PC-9 (cell line): ENCODE results near the gene LAMB4. TPM values are rescaled to one million over a fixed set of nuclear protein-coding genes. Genes with fewer than 3 reads are reported as not detected.

Source experiments
- BruUV-seq: library from RNA; stranded (reverse); fragments of 400-500 nt; replicated peaks from 2 replicates; lab custom pipeline; 2021; lab: Mats Ljungman, UMichigan
- CTCF ChIA-PET: fragments of 300-600 bp; sonication (Branson Sonifier 250); formaldehyde crosslinking; loops from one replicate; lab custom pipeline; 2022; ENCODE audit warnings: antibody characterized with exemption; lab: Charles Lee
- POLR2A ChIA-PET: fragments of 300-600 bp; sonication (Branson Sonifier 250); formaldehyde crosslinking; loops from one replicate; lab custom pipeline; 2022; ENCODE audit warnings: antibody characterized with exemption; ENCODE audit not compliant: unreplicated experiment; lab: Charles Lee
- DNase-seq, 2 experiments: peaks; one replicate each; pipeline versions ENCODE4 v3.0.0 to v3.0.0-alpha.2; 2015 to 2022; ENCODE audit warnings: mixed read lengths in 1 of 2
- H2AFZ ChIP-seq: fragments of 200-600 bp; sonication (generic); 2 replicates; pipeline ENCODE4 v1.8.1; 2017; ENCODE audit warnings: antibody characterized with exemption
- H3F3A ChIP-seq: fragments of 200-600 bp; sonication (generic); 2 replicates; pipeline ENCODE4 v1.8.1; 2017; ENCODE audit warnings: antibody characterized with exemption, mild to moderate bottlenecking, low read depth; ENCODE audit not compliant: insufficient read depth
- H3K27ac ChIP-seq: fragments of 200-600 bp; sonication (generic); 2 replicates; pipeline ENCODE4 v1.6.1; 2016; ENCODE audit warnings: mixed run types
- H3K27me3 ChIP-seq: fragments of 200-600 bp; sonication (generic); 2 replicates; pipeline ENCODE4 v1.6.1; 2016; ENCODE audit warnings: low read depth, mixed run types; ENCODE audit not compliant: insufficient read depth
- H3K36me3 ChIP-seq: fragments of 200-600 bp; sonication (generic); 2 replicates; pipeline ENCODE4 v1.6.1; 2016; ENCODE audit warnings: low read depth, mixed run types
- H3K4me1 ChIP-seq: fragments of 200-600 bp; sonication (generic); replicated peaks from 2 replicates; pipeline ENCODE4 v1.6.1; 2016; ENCODE audit warnings: mixed run types; ENCODE audit not compliant: insufficient read depth
- H3K4me2 ChIP-seq: fragments of 200-600 bp; sonication (generic); 2 replicates; pipeline ENCODE4 v1.6.1; 2017; ENCODE audit warnings: mixed run types
- H3K4me3 ChIP-seq: fragments of 200-600 bp; sonication (generic); 2 replicates; pipeline ENCODE4 v1.6.1; 2016; ENCODE audit warnings: mixed run types
- H3K79me2 ChIP-seq: fragments of 200-600 bp; sonication (generic); 2 replicates; pipeline ENCODE4 v1.6.1; 2017; ENCODE audit warnings: low read depth, mixed run types
- H3K9me2 ChIP-seq: fragments of 200-600 bp; sonication (generic); 2 replicates; pipeline ENCODE4 v1.8.1; 2017; ENCODE audit warnings: mild to moderate bottlenecking; ENCODE audit not compliant: insufficient read depth
- H3K9me3 ChIP-seq: fragments of 200-600 bp; sonication (generic); 2 replicates; pipeline ENCODE4 v1.8.1; 2016; ENCODE audit warnings: low read depth; ENCODE audit not compliant: insufficient read depth
- H4K20me1 ChIP-seq: fragments of 200-600 bp; sonication (generic); 2 replicates; pipeline ENCODE4 v1.8.1; 2017; ENCODE audit not compliant: insufficient read depth
- EZH2 ChIP-seq: fragments of 200-600 bp; sonication (generic); IDR thresholded peaks from 2 replicates; pipeline ENCODE4 v1.8.0; 2017; ENCODE audit warnings: antibody characterized with exemption, low read depth
- intact Hi-C: fragments of 100-400 bp; cut with micrococcal nuclease; formaldehyde crosslinking; loops from one replicate; pipeline ENCODE4 v1.10.0; 2022; ENCODE audit not compliant: unreplicated experiment
- total RNA-seq: library from RNA; stranded (reverse); gene quantifications from 2 replicates; pipeline ENCODE4 v1.2.3, GENCODE V29; 2021
- TF ChIP-seq, protein P1 (sequence below): fragments of 200-600 bp; sonication (generic); conservative IDR thresholded peaks from 2 replicates; pipeline ENCODE4 v1.6.1; 2017; ENCODE audit warnings: mixed run types, antibody characterized with exemption, mild to moderate bottlenecking, moderate library complexity

LAMB4 gene
- total RNA-seq, 1 experiment from 2014 or later = 0.83 TPM

DNA sequence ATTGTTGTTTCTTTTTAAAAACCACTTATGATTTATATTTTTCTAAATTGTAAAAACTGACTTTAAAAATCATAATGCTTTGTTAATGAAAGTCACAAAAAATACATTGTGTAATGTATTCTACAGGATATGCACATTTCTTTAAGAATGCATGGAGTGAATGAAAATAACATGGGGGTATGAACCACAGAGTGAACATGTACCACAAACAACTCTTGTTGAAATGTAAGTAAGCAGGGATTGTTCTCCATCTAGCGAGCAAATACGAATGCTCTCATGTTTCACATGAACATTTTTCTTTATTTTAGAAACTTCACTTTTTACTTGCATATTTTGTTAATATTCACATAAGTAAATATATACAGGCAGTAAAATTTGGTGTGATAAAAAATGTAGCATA lies 35.6 kb upstream of the LAMB4 start:
- no peaks in the 10 kb centered on the region for H3K27me3 ChIP-seq
- intact Hi-C loops = no loop called here
- H3K9me2 ChIP-seq = no peaks in the 10 kb centered on the region
- H3K9me3 ChIP-seq = no peaks in the 10 kb centered on the region
- no peak for TF ChIP-seq EZH2
- TF ChIP-seq, protein P1, sequence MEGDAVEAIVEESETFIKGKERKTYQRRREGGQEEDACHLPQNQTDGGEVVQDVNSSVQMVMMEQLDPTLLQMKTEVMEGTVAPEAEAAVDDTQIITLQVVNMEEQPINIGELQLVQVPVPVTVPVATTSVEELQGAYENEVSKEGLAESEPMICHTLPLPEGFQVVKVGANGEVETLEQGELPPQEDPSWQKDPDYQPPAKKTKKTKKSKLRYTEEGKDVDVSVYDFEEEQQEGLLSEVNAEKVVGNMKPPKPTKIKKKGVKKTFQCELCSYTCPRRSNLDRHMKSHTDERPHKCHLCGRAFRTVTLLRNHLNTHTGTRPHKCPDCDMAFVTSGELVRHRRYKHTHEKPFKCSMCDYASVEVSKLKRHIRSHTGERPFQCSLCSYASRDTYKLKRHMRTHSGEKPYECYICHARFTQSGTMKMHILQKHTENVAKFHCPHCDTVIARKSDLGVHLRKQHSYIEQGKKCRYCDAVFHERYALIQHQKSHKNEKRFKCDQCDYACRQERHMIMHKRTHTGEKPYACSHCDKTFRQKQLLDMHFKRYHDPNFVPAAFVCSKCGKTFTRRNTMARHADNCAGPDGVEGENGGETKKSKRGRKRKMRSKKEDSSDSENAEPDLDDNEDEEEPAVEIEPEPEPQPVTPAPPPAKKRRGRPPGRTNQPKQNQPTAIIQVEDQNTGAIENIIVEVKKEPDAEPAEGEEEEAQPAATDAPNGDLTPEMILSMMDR = no peak
- no peaks in the 10 kb centered on the region for H3K79me2 ChIP-seq
- no peaks in the 10 kb centered on the region for H4K20me1 ChIP-seq
- ChIA-PET POLR2A (no interaction called here), CTCF (no interaction called here)
- no peaks in the 10 kb centered on the region for H3F3A ChIP-seq
- no TSS peak for BruUV-seq
- H3K27ac ChIP-seq = no peak overlapping the region
- H3K4me2 ChIP-seq = no peak overlapping the region
- H3K4me3 ChIP-seq = no peak overlapping the region
- H3K36me3 ChIP-seq = no peaks in the 10 kb centered on the region
- no peak for DNase-seq
- no peaks in the 10 kb centered on the region for H3K4me1 ChIP-seq
- H2AFZ ChIP-seq = no peak overlapping the region

DNA sequence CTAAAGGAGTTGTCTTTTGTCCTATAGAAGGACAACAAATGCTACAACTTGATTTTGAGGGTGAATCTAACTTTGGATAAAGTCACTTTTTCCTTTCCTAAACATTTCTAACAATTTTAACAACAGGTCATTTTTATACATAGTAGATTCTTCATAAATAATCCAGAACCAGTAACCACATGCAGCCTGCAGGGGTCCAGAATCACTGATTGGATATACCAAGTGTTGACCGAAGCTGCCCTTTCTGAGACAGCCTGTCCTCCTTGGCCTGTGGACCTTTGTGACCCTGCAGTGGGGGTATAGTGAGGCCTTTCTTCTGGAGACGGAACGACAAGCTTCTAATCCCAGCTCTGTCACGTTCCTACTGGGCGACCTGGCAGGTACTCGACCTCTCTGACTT lies 34.8 kb upstream of the LAMB4 start:
- no TSS peak for BruUV-seq
- POLR2A ChIA-PET = no interaction called here
- CTCF ChIA-PET = no interaction called here
- no peaks in the 10 kb centered on the region for H3K36me3 ChIP-seq
- H3K27me3 ChIP-seq = no peaks in the 10 kb centered on the region
- H3K9me3 ChIP-seq = no peaks in the 10 kb centered on the region
- no peak for DNase-seq
- H4K20me1 ChIP-seq = no peaks in the 10 kb centered on the region
- H3K27ac ChIP-seq = no peak overlapping the region
- H2AFZ ChIP-seq = no peak overlapping the region
- intact Hi-C loops = no loop called here
- H3K79me2 ChIP-seq = no peaks in the 10 kb centered on the region
- no peak overlapping the region for H3K4me2 ChIP-seq
- no peaks in the 10 kb centered on the region for H3K4me1 ChIP-seq
- H3K4me3 ChIP-seq = no peak overlapping the region
- TF ChIP-seq, protein P1 = no peak
- TF ChIP-seq EZH2 = no peak
- H3K9me2 ChIP-seq = no peaks in the 10 kb centered on the region
- no peaks in the 10 kb centered on the region for H3F3A ChIP-seq

DNA sequence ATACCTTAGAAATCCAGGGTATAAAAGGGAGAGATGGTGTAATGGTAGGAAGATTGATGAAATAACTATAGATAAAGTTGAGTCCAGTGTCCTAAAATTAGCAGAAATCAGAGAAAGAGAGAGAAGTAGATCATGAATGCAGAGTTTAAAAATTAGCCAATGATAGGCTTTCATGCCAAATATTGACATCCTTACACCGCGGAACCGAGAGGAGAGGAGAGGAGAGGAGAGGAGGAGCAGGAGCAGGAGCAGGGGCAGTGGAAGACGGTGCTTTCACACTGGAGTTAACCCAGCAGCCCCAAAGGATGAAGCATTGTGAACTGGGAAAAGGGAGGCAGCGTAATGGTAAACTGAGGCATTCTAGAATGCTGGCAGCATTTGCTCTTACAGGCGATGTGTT lies 34.2 kb upstream of the LAMB4 start:
- Histone ChIP-seq H4K20me1 (no peaks in the 10 kb centered on the region), H3K27ac (no peak overlapping the region), H3F3A (peaks cover under 1% of the 10 kb centered on the region; the same call in 1 of the 2 replicates), H3K36me3 (no peaks in the 10 kb centered on the region), H3K4me3 (no peak overlapping the region), H3K79me2 (no peaks in the 10 kb centered on the region), H3K9me2 (no peaks in the 10 kb centered on the region), H3K4me2 (no peak overlapping the region), H2AFZ (no peak overlapping the region), H3K9me3 (no peaks in the 10 kb centered on the region), H3K27me3 (no peaks in the 10 kb centered on the region), H3K4me1 (peaks cover 3% of the 10 kb centered on the region)
- POLR2A ChIA-PET = no interaction called here
- no TSS peak for BruUV-seq
- CTCF ChIA-PET = no interaction called here
- TF ChIP-seq, protein P1 = no peak
- no peak for TF ChIP-seq EZH2
- DNase-seq = no peak
- intact Hi-C loops = no loop called here
